Measurements from ENCODE around the gene CTNND2.

The CTNND2 gene

GRCh38 chr5:11527652-11528349 lies 376.4 kb downstream of the CTNND2 start:
- DNase-seq (ENCODE audit: low read depth in 3 of 3, low spot score in 1 of 3), result no peak

- no peak for DNase-seq (ENCODE audit: low read depth in 3 of 3, low spot score in 1 of 3)
Measured at GRCh38 chr5:11525020-11525419, 379.2 kb downstream of the CTNND2 start.

- no peak for DNase-seq (ENCODE audit: low read depth in 3 of 3, low spot score in 1 of 3)
Measured at GRCh38 chr5:11524188-11524587, 380.1 kb downstream of the CTNND2 start.

- DNase-seq (ENCODE audit: low read depth in 3 of 3, low spot score in 1 of 3), result no peak
Measured at GRCh38 chr5:11522796-11523195, 381.4 kb downstream of the CTNND2 start.

GRCh38 chr5:11520241-11520930 lies 383.9 kb downstream of the CTNND2 start:
- no peak for DNase-seq (ENCODE audit: low read depth in 3 of 3, low spot score in 1 of 3)

- no peak for DNase-seq (ENCODE audit: low read depth in 3 of 3, low spot score in 1 of 3)
Measured at GRCh38 chr5:11519236-11519635, 385.0 kb downstream of the CTNND2 start.

- no peak for DNase-seq (ENCODE audit: low read depth in 3 of 3, low spot score in 1 of 3)
Measured at GRCh38 chr5:11518676-11519075, 385.6 kb downstream of the CTNND2 start.

GRCh38 chr5:11514705-11515432 lies 389.4 kb downstream of the CTNND2 start:
- DNase-seq (ENCODE audit: low read depth in 3 of 3, low spot score in 1 of 3), result no peak

- DNase-seq (ENCODE audit: low read depth in 3 of 3, low spot score in 1 of 3), result no peak
Measured at GRCh38 chr5:11511878-11512277, 392.4 kb downstream of the CTNND2 start.

GRCh38 chr5:11510889-11511288 lies 393.4 kb downstream of the CTNND2 start:
- no peak for DNase-seq (ENCODE audit: low read depth in 3 of 3, low spot score in 1 of 3)

- no peak for DNase-seq (ENCODE audit: low read depth in 3 of 3, low spot score in 1 of 3)
Measured at GRCh38 chr5:11509793-11510192, 394.5 kb downstream of the CTNND2 start.

- DNase-seq (ENCODE audit: low read depth in 3 of 3, low spot score in 1 of 3), result no peak
Measured at GRCh38 chr5:11507156-11507910, 396.9 kb downstream of the CTNND2 start.

GRCh38 chr5:11504886-11505193 lies 399.4 kb downstream of the CTNND2 start:
- no peak for DNase-seq (ENCODE audit: low read depth in 3 of 3, low spot score in 1 of 3)

- no peak for DNase-seq (ENCODE audit: low read depth in 3 of 3, low spot score in 1 of 3)
Measured at GRCh38 chr5:11504065-11504885, 400.0 kb downstream of the CTNND2 start.

- no peak for DNase-seq (ENCODE audit: low read depth in 3 of 3, low spot score in 1 of 3)
Measured at GRCh38 chr5:11502783-11503182, 401.5 kb downstream of the CTNND2 start.

- DNase-seq (ENCODE audit: low read depth in 3 of 3, low spot score in 1 of 3), result no peak
Measured at GRCh38 chr5:11497651-11498050, 406.6 kb downstream of the CTNND2 start.

- DNase-seq (ENCODE audit: low read depth in 3 of 3, low spot score in 1 of 3), result no peak
Measured at GRCh38 chr5:11496137-11496719, 408.0 kb downstream of the CTNND2 start.

- no peak for DNase-seq (ENCODE audit: low read depth in 3 of 3, low spot score in 1 of 3)
Measured at GRCh38 chr5:11494340-11494739, 409.9 kb downstream of the CTNND2 start.

- no peak for DNase-seq (ENCODE audit: low read depth in 3 of 3, low spot score in 1 of 3)
Measured at GRCh38 chr5:11491404-11492075, 412.7 kb downstream of the CTNND2 start.

- no peak for DNase-seq (ENCODE audit: low read depth in 3 of 3, low spot score in 1 of 3)
Measured at GRCh38 chr5:11483630-11484029, 420.6 kb downstream of the CTNND2 start.
